CD4-positive, alpha-beta T cell (primary cell): Measurements from ENCODE around the gene CILP. TPM values are rescaled to one million over a fixed set of nuclear protein-coding genes. Genes with fewer than 3 reads are reported as not detected.

Experiments used
- ATAC-seq: fragments of 200-7000 bp; cut with Tn5 transposase; one replicate; pipeline ENCODE4 v1.10.0; 2022; ENCODE audit warnings: mild to moderate bottlenecking; ENCODE audit not compliant: poor library complexity
- CTCF ChIA-PET: fragments of 350-600 bp; sonication (Branson Sonifier 250); formaldehyde crosslinking; loops from one replicate; lab custom pipeline; 2021; ENCODE audit warnings: antibody characterized with exemption, inconsistent platforms; lab: Charles Lee
- POLR2A ChIA-PET: fragments of 350-600 bp; sonication (Branson Sonifier 250); formaldehyde crosslinking; loops from one replicate; lab custom pipeline; 2021; ENCODE audit warnings: antibody characterized with exemption, inconsistent platforms; lab: Charles Lee
- DNase-seq, 14 experiments: peaks; one replicate each; pipeline ENCODE4 v3.0.0-alpha.2; 2013 to 2020; ENCODE audit warnings: mixed read lengths in 2 of 14
- H3K27ac ChIP-seq, 2 donors: one replicate each; pipeline versions ENCODE4 v1.5.1 to v1.7.0; 2013; ENCODE audit warnings: low read length in 2 of 2, low read depth in 1 of 2, mild to moderate bottlenecking in 1 of 2
- H3K27me3 ChIP-seq, 2 experiments: 1 replicate in 1 of 2; 2 replicates in 1 of 2; pipeline versions ENCODE4 v1.6.1 to v1.7.0; 2013; ENCODE audit warnings: low read length in 2 of 2, control low read depth in 1 of 2, mild to moderate bottlenecking in 1 of 2, moderate library complexity in 1 of 2; ENCODE audit not compliant: insufficient read depth in 2 of 2, control insufficient read depth in 1 of 2
- H3K36me3 ChIP-seq: one replicate; pipeline ENCODE4 v1.6.1; 2013; ENCODE audit warnings: low read length, control low read depth; ENCODE audit not compliant: insufficient read depth
- H3K4me1 ChIP-seq: one replicate; pipeline ENCODE4 v1.6.1; 2013; ENCODE audit warnings: low read length, control low read depth; ENCODE audit not compliant: insufficient read depth
- H3K4me3 ChIP-seq: one replicate; pipeline ENCODE4 v1.5.1; 2013; ENCODE audit warnings: mild to moderate bottlenecking, low read length, moderate library complexity
- H3K9me3 ChIP-seq, 2 experiments: 1 replicate in 1 of 2; 2 replicates in 1 of 2; pipeline versions ENCODE4 v1.6.1 to v1.7.0; 2013; ENCODE audit warnings: low read length in 2 of 2, mild to moderate bottlenecking in 2 of 2, control low read depth in 1 of 2, moderate library complexity in 1 of 2; ENCODE audit not compliant: control insufficient read depth in 1 of 2, insufficient read depth in 1 of 2
- H3K27ac Mint-ChIP-seq: one replicate; pipeline ENCODE4 v1.8.0; 2020; ENCODE audit warnings: mixed read lengths
- H3K27me3 Mint-ChIP-seq: one replicate; pipeline ENCODE4 v1.8.0; 2021; ENCODE audit warnings: mixed read lengths
- H3K36me3 Mint-ChIP-seq: one replicate; pipeline ENCODE4 v1.8.0; 2021; ENCODE audit warnings: low read depth, mixed read lengths
- H3K4me1 Mint-ChIP-seq: one replicate; pipeline ENCODE4 v1.8.0; 2021; ENCODE audit warnings: low read depth, mixed read lengths
- H3K4me3 Mint-ChIP-seq: one replicate; pipeline ENCODE4 v1.8.0; 2020; ENCODE audit warnings: mild to moderate bottlenecking, mixed read lengths
- H3K9me3 Mint-ChIP-seq: one replicate; pipeline ENCODE4 v1.8.0; 2020; ENCODE audit warnings: mixed read lengths
- intact Hi-C, 2 experiments: fragments of 100-400 bp; cut with DNase I in 1 of 2; cut with micrococcal nuclease in 1 of 2; formaldehyde crosslinking; loops; one replicate each; pipeline versions ENCODE4 v1.15.1 to v1.9.0; 2023 to 2025; cut with DNase I, micrococcal nuclease
- total RNA-seq, 174 experiments: library from RNA in 2 of 174; stranded (reverse) in 2 of 174; gene quantifications; one replicate each; pipeline ENCODE4 v1.2.3 and lab custom pipeline; 2021 to 2026
- TF ChIP-seq, protein P1 (sequence below): fragments of 200-600 bp; IDR thresholded peaks from one replicate; pipeline ENCODE4 v1.8.0; 2022; ENCODE audit warnings: antibody characterized with exemption, mild to moderate bottlenecking

Gene CILP
- total RNA-seq, 2 experiments from 2014 or later, result 0.31 to 0.33 TPM

DNA sequence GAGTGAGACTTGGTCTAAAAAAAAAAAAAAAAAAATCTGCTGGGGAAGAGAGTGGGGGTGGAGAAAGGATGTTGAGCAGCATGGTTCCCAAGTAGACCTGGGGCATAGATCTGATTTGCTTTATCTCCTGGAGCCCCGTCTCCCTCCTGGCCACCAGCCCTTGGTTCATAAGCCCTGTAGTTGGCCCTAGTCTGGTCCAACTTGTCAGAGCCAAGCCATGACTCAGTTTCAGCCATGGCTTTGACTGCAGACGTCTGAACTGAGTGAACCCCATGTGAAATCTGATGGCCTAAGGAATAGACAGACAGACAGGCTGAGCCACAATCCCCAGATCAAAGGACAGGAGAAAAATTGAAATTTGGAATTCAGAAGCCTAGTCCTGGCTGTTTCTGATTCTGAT lies 2.0 kb upstream of the CILP start:
- TF ChIP-seq, protein P1, sequence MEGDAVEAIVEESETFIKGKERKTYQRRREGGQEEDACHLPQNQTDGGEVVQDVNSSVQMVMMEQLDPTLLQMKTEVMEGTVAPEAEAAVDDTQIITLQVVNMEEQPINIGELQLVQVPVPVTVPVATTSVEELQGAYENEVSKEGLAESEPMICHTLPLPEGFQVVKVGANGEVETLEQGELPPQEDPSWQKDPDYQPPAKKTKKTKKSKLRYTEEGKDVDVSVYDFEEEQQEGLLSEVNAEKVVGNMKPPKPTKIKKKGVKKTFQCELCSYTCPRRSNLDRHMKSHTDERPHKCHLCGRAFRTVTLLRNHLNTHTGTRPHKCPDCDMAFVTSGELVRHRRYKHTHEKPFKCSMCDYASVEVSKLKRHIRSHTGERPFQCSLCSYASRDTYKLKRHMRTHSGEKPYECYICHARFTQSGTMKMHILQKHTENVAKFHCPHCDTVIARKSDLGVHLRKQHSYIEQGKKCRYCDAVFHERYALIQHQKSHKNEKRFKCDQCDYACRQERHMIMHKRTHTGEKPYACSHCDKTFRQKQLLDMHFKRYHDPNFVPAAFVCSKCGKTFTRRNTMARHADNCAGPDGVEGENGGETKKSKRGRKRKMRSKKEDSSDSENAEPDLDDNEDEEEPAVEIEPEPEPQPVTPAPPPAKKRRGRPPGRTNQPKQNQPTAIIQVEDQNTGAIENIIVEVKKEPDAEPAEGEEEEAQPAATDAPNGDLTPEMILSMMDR, result no peak

DNA sequence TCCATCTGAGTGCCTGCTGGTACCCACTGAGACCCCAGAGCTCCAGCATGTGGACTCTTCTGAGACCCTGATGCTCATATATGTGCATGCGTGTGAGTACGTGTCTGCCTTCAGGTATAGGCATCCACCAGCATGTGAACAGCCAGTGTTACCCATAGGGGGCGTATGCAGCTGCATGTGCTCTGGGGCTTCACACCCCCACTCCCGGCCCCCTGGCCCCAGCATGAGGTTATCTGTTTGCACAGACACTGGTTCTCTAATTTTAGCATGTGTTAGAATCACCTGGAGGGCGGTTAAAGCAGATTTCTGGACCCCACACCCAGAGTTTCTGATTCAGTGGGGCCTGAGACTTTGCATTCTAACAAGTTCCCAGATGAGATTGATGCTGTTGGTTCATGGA lies 824 bp upstream of the CILP start:
- peak in 7 of 14 experiments; percentile 11 to 62 (median 38) for DNase-seq
- ATAC-seq, result peak; percentile 54
- TF ChIP-seq, protein P1, result peak; percentile 39
- Mint-ChIP-seq H3K36me3 (no peaks in the 10 kb centered on the region), H3K4me3 (no peak overlapping the region), H3K27me3 (no peaks in the 10 kb centered on the region), H3K4me1 (no peaks in the 10 kb centered on the region), H3K9me3 (no peaks in the 10 kb centered on the region), H3K27ac (no peak overlapping the region)
- no peaks in the 10 kb centered on the region for H3K9me3 ChIP-seq
- no peaks in the 10 kb centered on the region for H3K36me3 ChIP-seq
- POLR2A ChIA-PET, result no interaction called here
- no peak overlapping the region for H3K27ac ChIP-seq
- intact Hi-C loops, result no loop called here
- no peak overlapping the region for H3K4me3 ChIP-seq
- no peaks in the 10 kb centered on the region for H3K4me1 ChIP-seq
- CTCF ChIA-PET, result interaction anchor here (1.6 kb wide), 1 partner anchor 86 kb away, joined by 4 read pairs; no protein-coding TSS in a partner anchor
- no peaks in the 10 kb centered on the region for H3K27me3 ChIP-seq

More for the DNA sequence above, 2.0 kb upstream of the CILP start:
- H3K27me3 ChIP-seq, result no peaks in the 10 kb centered on the region
- no peak overlapping the region for H3K4me3 ChIP-seq
- intact Hi-C loops, result no loop called here
- H3K4me1 ChIP-seq, result no peaks in the 10 kb centered on the region
- no peaks in the 10 kb centered on the region for H3K36me3 Mint-ChIP-seq
- no peaks in the 10 kb centered on the region for H3K9me3 Mint-ChIP-seq
- no peaks in the 10 kb centered on the region for H3K9me3 ChIP-seq
- H3K4me1 Mint-ChIP-seq, result no peaks in the 10 kb centered on the region
- no peaks in the 10 kb centered on the region for H3K36me3 ChIP-seq
- no peak overlapping the region for H3K27ac ChIP-seq
- H3K27ac Mint-ChIP-seq, result no peak overlapping the region
- ChIA-PET POLR2A (no interaction called here), CTCF (no interaction called here)
- DNase-seq (no peak), ATAC-seq (no peak)
- H3K27me3 Mint-ChIP-seq, result no peaks in the 10 kb centered on the region
- no peak overlapping the region for H3K4me3 Mint-ChIP-seq

DNA sequence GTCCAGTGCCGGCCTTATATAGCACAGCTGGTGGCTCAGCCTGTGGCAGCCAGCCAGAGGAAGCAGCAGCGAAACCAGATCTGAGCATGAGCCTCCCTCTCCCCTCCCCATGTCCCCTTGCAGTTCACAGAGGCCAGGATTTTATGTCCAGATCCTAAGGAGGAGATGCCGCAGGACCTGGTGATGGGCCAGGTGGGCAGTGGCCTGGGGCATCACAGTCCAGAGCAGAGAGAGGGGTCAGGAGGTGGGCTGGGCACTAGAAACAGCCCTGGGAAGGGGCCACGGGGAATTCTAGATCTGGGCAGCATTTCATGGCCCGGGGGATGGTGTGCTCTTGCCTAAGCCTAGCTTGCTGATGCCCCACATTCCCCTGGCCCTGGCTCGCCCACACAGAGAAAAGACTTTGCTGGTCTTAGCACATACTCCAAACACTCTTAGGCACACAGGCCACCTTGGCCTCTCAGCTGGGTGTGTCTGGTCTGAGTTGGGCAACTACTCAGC lies 259 bp upstream of the CILP start:
- Histone ChIP-seq H3K36me3 (no peaks in the 10 kb centered on the region), H3K27me3 (no peaks in the 10 kb centered on the region), H3K9me3 (no peaks in the 10 kb centered on the region), H3K27ac (no peak overlapping the region), H3K4me3 (no peak overlapping the region), H3K4me1 (no peaks in the 10 kb centered on the region)
- ATAC-seq (no peak), DNase-seq (no peak)
- H3K9me3 Mint-ChIP-seq, result no peaks in the 10 kb centered on the region
- H3K27ac Mint-ChIP-seq, result no peak overlapping the region
- ChIA-PET POLR2A (no interaction called here), CTCF (interaction anchor here (1.6 kb wide), 1 partner anchor 86 kb away, joined by 4 read pairs; no protein-coding TSS in a partner anchor)
- H3K36me3 Mint-ChIP-seq, result no peaks in the 10 kb centered on the region
- TF ChIP-seq, protein P1, result no peak
- H3K4me3 Mint-ChIP-seq, result no peak overlapping the region
- H3K4me1 Mint-ChIP-seq, result no peaks in the 10 kb centered on the region
- H3K27me3 Mint-ChIP-seq, result no peaks in the 10 kb centered on the region
- intact Hi-C loops, result no loop called here
